GM21367 (cell line): ENCODE data around the gene GM2A.

Source experiments
- ATAC-seq: cut with Tn5 transposase; IDR thresholded peaks from one replicate; pipeline ENCODE4 v1.9.1; 2021; ENCODE audit not compliant: unreplicated experiment

The GM2A gene

DNA sequence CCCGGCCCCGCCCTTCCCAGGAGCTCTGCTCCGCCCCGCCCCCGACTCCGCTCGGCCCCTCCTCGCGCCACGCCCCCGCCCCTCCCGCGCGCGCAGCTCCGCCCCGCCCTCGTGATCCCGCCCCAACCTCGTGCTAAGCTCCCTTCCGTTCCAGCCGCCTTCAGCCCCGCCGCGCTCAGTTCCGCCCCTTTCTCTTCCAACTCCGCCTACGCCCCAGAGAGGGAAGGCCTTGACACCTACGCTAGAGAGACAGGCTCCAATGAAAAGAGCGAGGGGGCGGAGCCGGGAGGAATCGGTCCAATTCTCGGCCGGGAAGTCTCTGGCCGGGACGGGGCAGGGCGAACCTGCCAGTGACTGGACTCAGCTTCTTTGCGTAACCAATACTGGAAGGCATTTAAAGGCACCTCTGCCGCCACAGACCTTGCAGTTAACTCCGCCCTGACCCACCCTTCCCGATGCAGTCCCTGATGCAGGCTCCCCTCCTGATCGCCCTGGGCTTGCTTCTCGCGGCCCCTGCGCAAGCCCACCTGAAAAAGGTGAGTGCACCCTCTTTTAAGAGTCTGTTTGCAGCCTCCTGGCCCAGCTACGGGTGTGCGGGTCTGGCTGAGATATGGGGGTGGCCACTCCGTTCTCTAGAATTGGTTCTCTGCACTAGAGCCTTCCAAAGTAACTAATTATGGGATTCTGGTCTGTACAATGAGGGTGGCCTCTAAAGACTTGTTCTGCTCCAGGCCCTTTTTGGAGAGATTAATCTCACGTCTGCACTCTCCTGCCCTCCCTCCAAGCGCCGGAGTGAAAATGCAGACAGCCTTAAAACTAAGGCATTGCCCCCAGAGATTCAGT, at the start of gene GM2A:
GM2A (plus strand) TSS at position 424 of the 843 bp plus-strand sequence; CDS start at position 456, 32 bp downstream.
- peak; percentile 79 for ATAC-seq

DNA sequence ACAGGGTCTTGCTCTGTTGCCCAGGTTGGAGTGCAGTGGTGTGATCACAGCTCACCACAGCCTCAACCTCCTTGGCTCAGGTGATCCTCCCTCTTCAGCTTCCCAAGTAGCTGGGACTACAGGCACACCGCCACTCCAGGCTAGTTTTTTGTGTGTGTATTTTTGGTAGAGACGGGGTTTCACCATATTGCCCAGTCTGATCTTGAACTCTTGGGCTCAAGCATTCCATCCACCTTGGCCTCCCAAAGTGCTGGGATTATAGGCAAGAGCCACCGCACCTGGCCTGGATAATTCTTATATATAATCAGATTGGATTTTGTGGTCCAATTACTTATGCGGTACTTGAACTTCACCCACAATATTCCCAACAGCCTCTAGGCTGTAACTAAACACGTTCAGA, 48.9 kb upstream of the GM2A start:
- no peak for ATAC-seq

DNA sequence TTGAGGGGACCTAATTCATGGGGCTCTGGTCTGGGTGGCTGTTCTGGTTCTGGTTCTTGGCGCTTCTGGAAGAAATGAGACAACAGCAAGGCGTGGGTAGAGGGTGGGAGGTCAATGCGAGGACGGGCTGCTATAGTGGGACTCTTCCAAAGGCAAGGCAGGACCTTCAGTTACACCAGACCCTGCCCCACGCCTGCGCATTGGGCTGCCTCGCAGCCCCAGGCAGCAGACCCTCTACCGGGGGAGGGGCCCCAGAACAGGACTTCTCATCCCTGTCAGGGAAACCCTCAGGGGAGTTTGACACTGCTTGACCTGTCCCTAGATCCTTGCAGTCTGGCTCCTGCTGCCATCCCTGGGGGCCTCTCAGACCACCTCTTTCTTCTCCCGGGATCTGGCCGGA, 47.6 kb upstream of the GM2A start:
- ATAC-seq, result no peak

- ATAC-seq, result no peak
Measured at GRCh38 chr5:151208481-151208914, 44.5 kb upstream of the GM2A start.

- no peak for ATAC-seq
Measured at GRCh38 chr5:151212406-151212798, 40.6 kb upstream of the GM2A start.

GRCh38 chr5:151213803-151214613, 39.0 kb upstream of the GM2A start:
- peak; percentile 82 for ATAC-seq

DNA sequence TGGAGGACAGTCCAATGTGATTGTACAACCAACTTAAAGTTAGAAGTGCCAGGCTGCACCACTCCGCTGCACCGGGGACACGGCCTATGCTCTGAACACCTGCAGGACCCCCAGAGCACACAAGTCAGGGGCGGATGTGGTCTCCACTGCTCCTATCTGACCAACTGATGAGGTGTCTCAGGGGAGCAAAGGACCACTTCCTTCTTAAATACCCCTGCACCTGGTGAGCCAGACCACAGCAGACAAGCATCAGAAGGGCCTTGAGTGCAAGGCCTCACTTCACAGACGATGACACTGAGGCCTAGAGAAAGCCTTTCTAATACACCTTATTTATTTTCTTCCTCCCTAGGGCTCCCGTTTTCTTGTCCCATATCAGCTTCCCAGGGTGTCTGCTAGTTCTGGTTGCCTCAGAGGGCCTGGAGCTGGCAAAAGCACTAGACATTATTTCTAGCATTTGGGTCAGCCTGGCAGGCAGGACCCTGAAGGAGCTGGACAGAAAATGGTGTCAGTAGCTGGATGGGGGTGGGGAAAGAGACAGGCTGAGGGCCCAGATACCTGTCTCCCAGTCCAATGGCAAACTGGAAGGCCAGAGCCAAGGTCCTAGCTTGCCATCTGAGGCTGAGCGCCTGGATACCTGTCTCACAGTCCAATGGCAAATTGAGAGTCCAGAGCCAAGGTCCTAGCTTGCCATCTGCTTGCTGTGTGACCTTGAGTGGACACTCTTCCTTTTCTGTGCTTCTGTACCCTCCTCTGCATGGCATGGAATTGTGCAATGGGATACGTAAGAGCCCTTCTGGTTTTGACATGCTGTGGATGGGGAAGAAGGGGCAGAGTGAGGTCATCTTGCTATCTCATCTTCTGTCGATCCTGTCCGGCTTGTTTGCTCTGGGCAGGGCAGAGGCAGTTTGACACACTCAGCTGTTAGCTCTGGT, 38.1 kb upstream of the GM2A start:
- peak; percentile 43 for ATAC-seq

GRCh38 chr5:151215546-151215880, 37.5 kb upstream of the GM2A start:
- ATAC-seq, result no peak

DNA sequence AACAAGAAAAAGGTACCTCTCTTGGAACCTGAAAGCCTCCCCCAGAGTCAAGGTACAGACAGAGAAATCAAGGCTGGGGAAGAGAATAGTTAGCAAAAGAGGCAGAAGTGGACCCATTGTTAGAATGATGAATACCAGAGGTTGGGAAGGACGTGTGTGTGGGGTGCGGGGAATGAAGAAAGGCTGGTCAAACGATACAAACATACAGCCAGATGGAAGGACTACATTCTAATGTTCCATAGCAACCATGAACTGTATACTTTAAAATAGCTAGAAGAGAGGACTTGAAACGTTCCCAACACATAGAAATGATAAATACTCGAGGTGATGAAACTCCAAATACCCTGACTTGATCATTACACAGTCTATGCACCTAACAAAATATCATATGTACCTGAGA, 36.2 kb upstream of the GM2A start:
- no peak for ATAC-seq

GRCh38 chr5:151218177-151218576, 34.8 kb upstream of the GM2A start:
- no peak for ATAC-seq

GRCh38 chr5:151219138-151219537, 33.8 kb upstream of the GM2A start:
- ATAC-seq, result no peak

DNA sequence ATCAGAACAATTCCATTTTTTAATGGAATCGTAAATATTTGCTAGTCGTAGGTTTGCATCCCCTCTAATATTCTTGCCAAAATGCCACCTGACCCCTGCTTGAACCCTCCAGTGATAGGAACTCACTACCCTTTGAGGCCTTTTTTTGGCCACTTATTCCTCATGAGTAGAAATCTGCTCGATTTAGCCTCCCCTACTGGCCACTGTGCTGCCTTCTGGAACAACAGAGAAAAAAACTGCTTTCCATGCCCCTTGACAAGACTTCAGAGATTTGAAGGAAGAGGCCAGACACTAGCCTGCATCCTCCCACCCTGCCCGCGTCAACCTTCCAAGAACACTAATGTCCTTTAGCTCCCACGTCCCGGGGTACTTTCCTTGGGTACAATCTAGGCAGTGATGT, 33.2 kb upstream of the GM2A start:
- no peak for ATAC-seq

GRCh38 chr5:151221574-151221973, 31.4 kb upstream of the GM2A start:
- no peak for ATAC-seq

DNA sequence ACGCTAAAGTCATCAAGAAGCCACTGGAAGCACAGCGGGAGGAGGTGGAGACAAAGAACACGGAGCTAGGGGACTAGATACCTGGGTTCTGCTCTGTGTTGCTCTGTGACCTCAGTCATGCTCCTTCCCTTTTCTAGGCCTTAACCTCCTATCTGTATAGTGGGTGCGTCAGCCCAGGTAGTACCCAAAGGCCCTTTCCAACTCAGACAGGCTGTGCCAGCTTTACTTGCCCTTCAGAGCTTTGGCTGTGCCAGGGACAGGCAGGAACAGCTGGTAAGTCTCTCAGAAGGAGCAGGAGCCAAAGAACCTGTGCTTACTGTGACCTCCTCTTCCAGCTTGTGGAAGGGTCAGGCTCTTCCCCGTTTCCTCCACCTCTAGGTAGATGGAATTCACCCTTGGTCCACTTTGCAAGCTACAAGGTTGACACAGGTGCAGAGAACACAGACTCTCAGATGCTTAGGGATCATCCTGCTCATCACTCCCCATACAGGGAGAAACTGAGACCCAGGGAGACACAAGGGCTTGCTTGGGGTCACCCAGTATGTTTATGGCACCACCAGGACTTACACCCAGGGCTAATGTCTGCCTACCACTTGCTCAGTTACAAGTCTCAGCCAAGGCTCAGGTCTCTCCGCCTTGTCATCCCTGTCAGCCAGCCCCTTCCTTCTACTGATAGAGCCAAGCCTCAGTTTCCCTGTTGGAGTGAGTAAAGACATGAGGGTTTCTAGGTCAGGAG, 30.8 kb upstream of the GM2A start:
- no peak for ATAC-seq

DNA sequence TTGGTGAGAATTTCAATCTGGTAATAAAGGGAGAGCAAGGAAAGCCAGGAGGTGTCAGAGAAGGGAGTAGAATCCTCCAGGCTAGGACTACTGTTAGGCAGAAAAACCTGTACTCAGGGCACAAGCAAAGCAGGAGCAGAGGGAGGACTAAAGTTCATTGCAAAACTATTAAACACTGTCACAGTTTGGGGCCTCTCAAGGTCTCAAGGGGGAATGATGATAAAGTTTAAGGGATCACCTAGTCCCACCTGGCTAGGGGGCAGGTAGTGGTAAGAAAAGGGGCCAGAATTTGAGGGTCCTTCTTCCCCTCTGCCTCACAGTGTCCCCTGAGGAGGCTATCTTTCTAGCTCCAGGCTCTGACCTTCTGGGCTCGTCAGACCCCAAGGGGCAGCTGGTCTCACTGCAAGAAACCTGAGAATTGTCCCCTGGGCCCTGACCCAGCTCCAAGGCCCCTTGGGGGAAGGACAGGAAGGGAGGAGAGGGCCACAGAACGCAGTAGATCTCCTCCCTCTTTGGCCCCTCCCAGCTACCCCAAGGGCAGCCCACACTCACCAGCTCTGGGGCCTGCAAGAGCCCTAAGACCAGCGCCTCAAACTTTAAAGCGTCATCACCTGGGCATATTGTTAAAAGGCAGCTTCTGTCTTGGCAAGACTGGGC, 30.1 kb upstream of the GM2A start:
- ATAC-seq, result peak; percentile 66

DNA sequence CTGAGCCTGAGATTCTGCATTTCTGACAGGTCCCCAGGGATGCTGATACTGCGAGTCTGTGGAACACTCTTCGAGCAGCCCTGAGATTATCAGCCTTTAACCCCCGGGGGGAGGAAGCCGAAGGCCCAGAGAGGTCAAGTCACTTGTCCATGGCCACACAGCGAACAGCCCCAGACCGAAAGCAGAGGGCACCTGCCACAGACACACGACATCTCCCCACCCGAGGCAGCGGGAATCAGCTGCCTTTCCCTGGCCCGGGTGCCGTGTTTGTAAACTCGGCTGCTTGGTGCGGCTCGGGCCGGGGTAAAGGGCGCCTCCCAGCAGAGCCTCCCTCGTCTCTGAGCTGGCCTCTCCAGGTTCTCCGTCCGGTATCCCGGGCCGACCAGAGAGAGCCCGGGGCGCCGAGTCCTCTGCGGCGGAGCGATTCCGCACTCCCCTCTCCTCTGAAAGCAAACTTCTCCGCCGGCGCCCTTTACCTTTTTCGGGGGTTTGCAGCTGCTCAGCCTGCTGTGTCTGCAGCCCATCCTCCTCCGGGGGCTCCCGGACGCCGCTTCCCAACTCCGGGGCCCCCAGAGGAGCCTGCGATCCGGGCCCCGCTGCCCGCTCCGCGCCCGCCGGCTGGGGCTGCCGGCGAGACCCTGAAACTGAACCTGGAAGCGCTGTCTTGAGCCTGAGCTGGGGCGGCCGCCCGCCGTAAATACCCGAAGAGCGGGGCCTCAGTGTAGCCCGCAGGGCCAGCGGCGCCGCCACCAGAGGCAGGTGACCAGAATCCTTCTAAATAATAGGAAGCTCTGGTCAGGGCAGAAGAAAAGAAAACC, 29.3 kb upstream of the GM2A start, which contains the start of gene CCDC69:
CCDC69 (minus strand) TSS at position 646 of the 818 bp plus-strand sequence; CDS start at position 524, 122 bp downstream.
- ATAC-seq, result peak; percentile 59

DNA sequence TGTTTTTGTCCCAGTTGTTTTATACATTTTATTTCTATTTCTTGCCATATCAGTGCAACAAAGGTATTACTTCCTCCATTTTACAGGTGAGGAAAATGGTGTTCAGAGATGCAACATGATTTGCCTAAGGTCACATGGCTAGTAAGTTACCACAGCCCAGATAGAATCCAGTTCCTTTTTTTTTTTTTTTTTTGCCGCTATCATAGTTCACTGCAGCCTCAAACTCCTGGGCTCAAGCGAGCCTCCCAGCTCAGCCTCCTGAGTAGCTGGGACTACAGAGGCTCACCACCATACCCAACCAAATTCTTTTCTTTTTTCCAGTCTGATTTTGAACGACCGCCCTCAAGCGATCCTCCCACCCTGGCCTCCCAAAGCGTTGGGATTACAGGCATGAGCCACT, 28.6 kb upstream of the GM2A start:
- no peak for ATAC-seq

DNA sequence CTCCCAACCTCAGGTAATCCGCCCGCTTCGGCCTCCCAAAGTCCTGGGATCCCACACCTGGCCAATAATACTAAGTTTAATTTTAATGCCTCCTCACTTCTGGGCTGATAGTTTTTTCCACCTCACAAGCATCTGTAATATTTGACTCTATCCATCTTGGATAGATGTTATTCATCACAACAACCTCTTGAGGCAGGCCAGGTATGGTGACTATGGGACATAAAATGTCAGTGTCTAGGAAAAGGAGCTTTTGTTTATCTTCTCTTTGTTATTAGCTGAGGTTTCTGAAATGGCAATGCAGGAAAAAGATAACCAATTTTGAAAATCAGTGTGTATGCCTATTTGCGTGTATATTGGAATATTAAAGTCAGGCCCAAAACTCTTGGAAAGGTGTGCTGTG, 27.9 kb upstream of the GM2A start:
- no peak for ATAC-seq

DNA sequence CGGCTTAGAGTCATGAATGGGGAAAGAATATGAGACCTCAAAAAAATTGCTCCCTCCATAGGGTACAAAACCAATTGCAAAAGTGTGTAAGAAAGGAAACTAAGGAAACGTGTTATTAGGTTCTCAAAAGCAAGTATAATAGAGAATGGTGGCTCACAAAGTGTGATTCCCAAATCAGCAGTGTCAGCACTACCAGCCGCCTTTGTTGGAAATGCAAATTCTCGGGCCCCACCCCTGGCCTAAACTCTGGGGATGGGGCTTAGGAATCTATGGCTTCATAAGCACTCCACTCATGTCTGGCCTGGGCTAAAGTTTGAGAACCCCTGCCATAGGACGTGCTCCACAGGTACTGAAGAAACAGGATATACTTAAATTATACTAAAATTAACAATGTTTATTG, 27.5 kb upstream of the GM2A start:
- ATAC-seq, result no peak
